ENCODE data around the gene CACNA2D3.

GRCh38 chr3:54844211-54844610 is 721.9 kb downstream of the CACNA2D3 start:
- TF ChIP-seq CTCF (IDR thresholded peaks at IDR 0.05; ENCODE audit: insufficient read depth, low read depth, low read length) (no peak), EZH2 (IDR thresholded peaks at IDR 0.05; ENCODE audit: insufficient read depth, low read length) (no peak)
